ENCODE measurements around the gene SSBP2. TPM values are rescaled to one million over a fixed set of nuclear protein-coding genes. Genes with fewer than 3 reads are reported as not detected.

The SSBP2 gene
- total RNA-seq, 4 donors from 2014 or later = 48.6 to 80.4 (median 71.9) TPM

GRCh38 chr5:81537905-81538547 lies 212.9 kb downstream of the SSBP2 start:
- TF ChIP-seq CTCF (IDR thresholded peaks at IDR 0.05; ENCODE audit: low read depth) = no peak

GRCh38 chr5:81534441-81534840 lies 216.5 kb downstream of the SSBP2 start:
- TF ChIP-seq CTCF (IDR thresholded peaks at IDR 0.05; ENCODE audit: low read depth) = no peak

- no peak for TF ChIP-seq CTCF (IDR thresholded peaks at IDR 0.05; ENCODE audit: low read depth)
Measured at GRCh38 chr5:81533629-81534405, 217.1 kb downstream of the SSBP2 start.

GRCh38 chr5:81530919-81531318 lies 220.0 kb downstream of the SSBP2 start:
- no peak for TF ChIP-seq CTCF (IDR thresholded peaks at IDR 0.05; ENCODE audit: low read depth)

GRCh38 chr5:81525690-81526089 lies 225.2 kb downstream of the SSBP2 start:
- no peak for TF ChIP-seq CTCF (IDR thresholded peaks at IDR 0.05; ENCODE audit: low read depth)

- TF ChIP-seq CTCF (IDR thresholded peaks at IDR 0.05; ENCODE audit: low read depth) = no peak
Measured at GRCh38 chr5:81524015-81524414, 226.9 kb downstream of the SSBP2 start.

GRCh38 chr5:81522571-81522970 lies 228.3 kb downstream of the SSBP2 start:
- TF ChIP-seq CTCF (IDR thresholded peaks at IDR 0.05; ENCODE audit: low read depth) = no peak

Data from subcutaneous adipose tissue (tissue), 4 donors.